Ascending aorta (tissue), 2 donors: ENCODE measurements around the gene HIC1. TPM values are rescaled to one million over a fixed set of nuclear protein-coding genes. Genes with fewer than 3 reads are reported as not detected.

ENCODE experiments used
- DNase-seq, 2 donors: peaks; one replicate each; pipeline ENCODE4 v3.0.0-alpha.2; 2019; ENCODE audit warnings: low spot score in 2 of 2
- H3K27ac ChIP-seq, 2 donors: fragments of 200-600 bp; sonication (generic); one replicate each; pipeline ENCODE4 v1.5.1; 2016 to 2017; ENCODE audit warnings: mild to moderate bottlenecking in 1 of 2
- H3K27me3 ChIP-seq: fragments of 200-600 bp; sonication (generic); one replicate; pipeline ENCODE4 v1.5.1; 2017
- H3K36me3 ChIP-seq, 2 donors: fragments of 200-600 bp; sonication (generic); one replicate each; pipeline ENCODE4 v1.5.1; 2016
- H3K4me1 ChIP-seq, 2 donors: fragments of 200-600 bp; sonication (generic); one replicate each; pipeline ENCODE4 v1.5.1; 2016 to 2017; ENCODE audit warnings: mild to moderate bottlenecking in 1 of 2
- H3K4me3 ChIP-seq, 2 donors: fragments of 200-600 bp; sonication (generic); one replicate each; pipeline ENCODE4 v1.5.1; 2016 to 2017; ENCODE audit warnings: mild to moderate bottlenecking in 1 of 2
- H3K9me3 ChIP-seq, 2 donors: fragments of 200-600 bp; sonication (generic); one replicate each; pipeline ENCODE4 v1.5.1; 2016
- CTCF ChIP-seq, 3 experiments: fragments of 200-600 bp in 2 of 3; fragments of 450-650 bp in 1 of 3; sonication (generic) in 2 of 3; IDR thresholded peaks; one replicate each; pipeline ENCODE4 v1.5.1; 2016 to 2019; ENCODE audit warnings: antibody characterized with exemption in 3 of 3, mild to moderate bottlenecking in 1 of 3, moderate library complexity in 1 of 3
- intact Hi-C: fragments of 100-400 bp; cut with DNase I; formaldehyde crosslinking; loops from one replicate; pipeline ENCODE4 v1.15.1; 2023
- total RNA-seq: library from RNA; depleted of rRNA; stranded (reverse); fragments of >200 nt; gene quantifications from one replicate; pipeline ENCODE4 v1.1.0, GENCODE V29; 2016

Gene HIC1
- total RNA-seq, 1 donor from 2014 or later: 131 TPM

DNA sequence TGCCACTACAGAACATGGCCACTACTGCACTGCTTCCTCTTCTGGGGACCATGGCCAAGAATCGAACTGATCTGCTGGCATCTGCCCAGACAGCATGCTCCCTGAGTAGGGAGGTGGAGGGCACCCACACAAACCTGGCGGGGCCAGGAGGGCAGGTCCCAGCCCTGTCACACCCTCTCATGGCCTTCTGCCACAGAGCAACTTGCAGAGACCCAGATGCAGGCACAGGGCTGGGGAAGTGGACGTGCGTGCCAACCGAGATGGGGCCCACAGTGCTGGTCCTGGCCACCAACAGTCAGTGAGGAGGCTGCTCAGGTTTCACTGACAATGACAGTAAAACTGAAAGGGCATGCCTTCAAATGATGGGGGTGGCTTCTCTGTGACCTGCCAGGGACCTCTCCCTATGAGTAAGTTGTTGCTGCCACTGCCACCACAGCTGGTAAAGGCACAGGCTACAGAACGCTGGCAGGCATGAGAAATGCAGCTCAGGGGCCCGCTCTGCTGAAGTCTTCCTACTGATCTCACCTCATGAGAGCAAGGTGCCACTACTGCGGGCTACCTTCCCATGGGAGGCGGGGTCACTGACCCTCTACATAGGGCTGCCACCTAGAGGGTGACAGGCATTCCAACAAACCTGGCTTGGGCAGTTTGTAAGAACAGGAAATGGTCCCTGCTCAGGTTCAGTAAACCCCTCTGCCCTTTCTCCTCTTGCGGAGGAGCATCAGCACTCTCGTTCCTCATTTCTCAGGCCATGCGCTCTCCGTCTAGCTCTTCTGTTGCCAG is 15.5 kb downstream of the HIC1 start:
- DNase-seq: no peak
- TF ChIP-seq CTCF (IDR thresholded peaks at IDR 0.05): no peak
- no peaks in the 10 kb centered on the region for H3K27me3 ChIP-seq
- peaks cover 0 to 9% of the 10 kb centered on the region in 2 donors for H3K4me1 ChIP-seq
- intact Hi-C loops: no loop called here
- no peaks in the 10 kb centered on the region for H3K9me3 ChIP-seq
- H3K4me3 ChIP-seq: no peak overlapping the region
- peaks cover 2 to 44% of the 10 kb centered on the region in 2 donors for H3K36me3 ChIP-seq
- H3K27ac ChIP-seq: peak overlapping the region in 1 of 2 donors; percentile 62

DNA sequence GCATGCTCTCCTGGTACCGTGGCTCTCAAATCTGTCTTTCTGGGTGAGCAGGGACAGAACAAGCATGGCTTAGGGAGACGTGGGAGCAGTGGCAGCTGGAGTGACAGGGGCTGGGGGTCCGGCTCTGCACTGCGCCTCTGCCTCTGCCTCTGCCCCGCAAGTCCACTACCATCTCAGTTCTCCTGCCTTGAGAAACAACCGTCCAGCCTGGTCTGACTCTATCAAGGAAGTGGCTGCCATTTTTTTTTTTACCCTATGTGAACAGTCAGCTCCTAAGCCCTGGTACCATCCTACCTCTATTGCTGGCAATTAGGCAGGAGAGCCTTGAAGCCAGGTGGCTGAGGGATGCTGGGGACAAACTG is 16.1 kb downstream of the HIC1 start:
- Histone ChIP-seq H3K27ac (peak overlapping the region in 1 of 2 donors; percentile 62), H3K4me3 (no peak overlapping the region), H3K4me1 (peaks cover 0 to 9% of the 10 kb centered on the region in 2 donors), H3K36me3 (peaks cover 0 to 45% of the 10 kb centered on the region in 2 donors), H3K9me3 (no peaks in the 10 kb centered on the region), H3K27me3 (no peaks in the 10 kb centered on the region)
- no peak for DNase-seq
- intact Hi-C loops: no loop called here
- TF ChIP-seq CTCF (IDR thresholded peaks at IDR 0.05): no peak

DNA sequence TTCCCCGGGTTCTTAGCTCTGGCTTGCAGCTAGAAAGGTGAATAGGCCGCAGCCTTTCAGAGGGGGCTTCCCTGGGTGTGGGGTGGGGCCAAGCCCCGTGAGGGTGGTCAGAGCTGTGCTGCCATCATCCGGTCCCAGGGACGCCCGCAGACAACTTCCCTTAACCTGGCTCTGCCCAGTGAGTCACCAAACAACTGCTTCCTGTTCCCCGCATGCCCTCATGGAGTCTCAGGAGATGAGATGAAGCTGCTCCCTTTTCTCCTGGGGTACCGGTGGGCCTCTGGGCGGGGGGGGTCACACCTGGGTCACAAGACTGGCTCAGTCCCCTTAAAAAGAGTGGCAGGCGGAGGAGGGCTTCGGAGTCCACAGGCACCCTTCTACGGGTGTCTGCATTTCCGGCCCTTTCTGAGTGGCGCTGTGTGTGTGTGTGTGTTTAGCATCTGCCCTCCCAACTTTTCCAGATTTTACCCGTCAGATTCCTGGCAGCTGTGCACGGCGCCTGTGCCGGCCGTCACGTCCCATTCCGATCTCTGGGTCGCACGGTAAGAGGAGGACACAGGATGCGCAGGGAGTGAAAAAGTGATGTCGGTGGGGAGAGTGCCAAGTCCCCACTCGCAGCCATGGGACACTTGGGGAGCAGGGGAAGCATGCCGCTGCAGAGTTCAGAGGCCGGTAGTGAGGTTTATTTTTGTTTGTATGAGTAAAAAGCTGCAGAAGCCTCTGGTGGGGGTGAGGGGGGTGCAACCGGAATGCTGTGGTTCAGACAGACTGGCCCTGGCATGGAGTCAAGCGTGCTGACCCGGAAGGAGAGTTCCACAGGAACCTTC is 16.8 kb downstream of the HIC1 start:
- Histone ChIP-seq H3K27me3 (no peaks in the 10 kb centered on the region), H3K4me3 (no peak overlapping the region), H3K9me3 (no peaks in the 10 kb centered on the region), H3K4me1 (peaks cover 0 to 8% of the 10 kb centered on the region in 2 donors), H3K36me3 (peaks cover 0 to 52% of the 10 kb centered on the region in 2 donors), H3K27ac (peak overlapping the region in 1 of 2 donors; percentile 62)
- DNase-seq: no peak
- intact Hi-C loops: no loop called here
- no peak for TF ChIP-seq CTCF (IDR thresholded peaks at IDR 0.05)

DNA sequence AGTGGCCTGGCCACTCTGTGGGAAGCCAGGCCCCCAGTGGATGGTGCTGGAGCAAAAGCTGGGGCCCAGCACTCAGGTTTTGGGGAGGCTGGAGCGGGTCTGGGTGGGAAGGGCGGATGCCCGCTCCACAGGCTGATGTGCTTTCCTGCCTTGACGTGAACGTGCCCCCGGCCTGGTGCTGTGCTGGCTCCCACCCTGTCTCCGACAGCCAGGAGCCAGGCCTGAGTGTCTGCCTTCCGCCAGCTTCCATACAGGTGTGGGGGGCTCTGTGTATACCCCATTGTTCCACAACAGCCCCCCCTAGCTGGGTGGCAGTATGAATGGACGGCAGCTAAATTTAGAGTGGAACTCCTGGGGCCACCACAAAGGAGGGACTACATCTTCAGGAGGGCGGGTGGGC is 20.0 kb downstream of the HIC1 start:
- Histone ChIP-seq H3K27me3 (no peaks in the 10 kb centered on the region), H3K27ac (peak overlapping the region in 1 of 2 donors; percentile 32), H3K4me1 (no peaks in the 10 kb centered on the region), H3K4me3 (no peak overlapping the region), H3K36me3 (peaks cover 16 to 71% of the 10 kb centered on the region in 2 donors), H3K9me3 (no peaks in the 10 kb centered on the region)
- intact Hi-C loops: no loop called here
- DNase-seq: no peak
- TF ChIP-seq CTCF (IDR thresholded peaks at IDR 0.05): no peak

DNA sequence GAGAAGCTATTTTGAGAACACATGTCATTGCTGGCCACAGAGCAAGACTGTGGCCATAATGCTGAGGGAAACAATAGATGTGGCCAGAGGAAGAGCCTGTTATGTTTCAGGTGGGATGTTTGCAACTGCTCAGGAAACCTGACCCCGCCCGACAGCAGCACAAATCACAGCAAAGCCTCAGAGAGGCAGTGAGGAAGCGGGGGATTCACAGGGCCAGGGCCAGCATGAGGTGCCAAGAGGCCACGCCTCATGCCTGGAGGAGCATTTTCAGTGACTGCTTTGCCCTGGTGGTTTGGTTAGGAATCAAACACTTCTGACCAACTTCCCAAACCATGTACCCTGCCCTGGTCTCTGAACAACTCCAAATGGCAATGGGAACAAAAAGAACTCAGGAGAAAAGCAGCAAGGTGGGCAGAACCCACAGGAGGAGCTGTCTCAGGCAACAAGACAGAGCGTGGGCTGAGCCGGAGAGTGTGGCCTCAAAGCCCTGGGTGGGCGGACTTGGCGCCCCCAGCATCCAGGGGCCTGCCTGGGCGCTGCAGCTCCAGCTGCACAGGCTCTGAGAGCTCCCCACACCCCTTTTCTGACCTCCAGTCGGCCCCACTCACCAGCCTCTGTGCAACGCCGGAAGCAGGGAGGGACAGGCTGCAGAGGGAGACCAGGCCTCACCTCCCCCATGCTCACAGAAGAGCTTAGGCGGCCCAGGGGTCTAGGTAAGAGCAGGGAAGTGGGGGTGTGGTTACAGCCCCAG is 20.6 kb downstream of the HIC1 start:
- Histone ChIP-seq H3K36me3 (peaks cover 22 to 72% of the 10 kb centered on the region in 2 donors), H3K9me3 (no peaks in the 10 kb centered on the region), H3K4me1 (no peaks in the 10 kb centered on the region), H3K27me3 (no peaks in the 10 kb centered on the region), H3K4me3 (no peak overlapping the region), H3K27ac (peak overlapping the region in 1 of 2 donors; percentile 32)
- intact Hi-C loops: no loop called here
- no peak for DNase-seq
- TF ChIP-seq CTCF (IDR thresholded peaks at IDR 0.05): no peak
